NCI-H2227 (cell line): ENCODE results near the gene ATP11A.
A peak's percentile ranks its signal among the peaks of the same experiment; 100 is the strongest.
"Not testable (repeated sequence)": the region's sequence is repeated elsewhere in the genome, so short reads cannot be mapped to it uniquely, and the experiment has no call there.

Experiments
- DNase-seq: peaks from one replicate; lab custom pipeline; 2025; ENCODE audit not compliant: unreplicated experiment; lab: John Stamatoyannopoulos, UW

Gene ATP11A

GRCh38 chr13:112709316-112709715, 19.5 kb downstream of the ATP11A start:
- DNase-seq, result not testable (repeated sequence)

GRCh38 chr13:112709825-112710783, 20.3 kb downstream of the ATP11A start:
- DNase-seq, result no peak

- no peak for DNase-seq
Observed at GRCh38 chr13:112710855-112711527, 21.2 kb downstream of the ATP11A start.

- DNase-seq, result peak; percentile 54
Observed at GRCh38 chr13:112711528-112712265, 21.9 kb downstream of the ATP11A start.

GRCh38 chr13:112712451-112713207, 22.8 kb downstream of the ATP11A start:
- DNase-seq, result no peak

- no peak for DNase-seq
Observed at GRCh38 chr13:112713517-112714253, 23.8 kb downstream of the ATP11A start.

- DNase-seq, result no peak
Observed at GRCh38 chr13:112714376-112715174, 24.7 kb downstream of the ATP11A start.

- no peak for DNase-seq
Observed at GRCh38 chr13:112715210-112715609, 25.4 kb downstream of the ATP11A start.

GRCh38 chr13:112715715-112716460, 26.1 kb downstream of the ATP11A start:
- no peak for DNase-seq

- DNase-seq, result no peak
Observed at GRCh38 chr13:112716461-112716820, 26.6 kb downstream of the ATP11A start.

- DNase-seq, result no peak
Observed at GRCh38 chr13:112716841-112717520, 27.1 kb downstream of the ATP11A start.

- DNase-seq, result no peak
Observed at GRCh38 chr13:112718318-112718717, 28.5 kb downstream of the ATP11A start.

GRCh38 chr13:112719016-112719415, 29.2 kb downstream of the ATP11A start:
- DNase-seq, result no peak

- DNase-seq, result no peak
Observed at GRCh38 chr13:112719556-112719955, 29.7 kb downstream of the ATP11A start.

- no peak for DNase-seq
Observed at GRCh38 chr13:112720251-112720650, 30.4 kb downstream of the ATP11A start.

GRCh38 chr13:112720814-112721197, 31.0 kb downstream of the ATP11A start:
- no peak for DNase-seq

GRCh38 chr13:112721198-112722104, 31.6 kb downstream of the ATP11A start:
- no peak for DNase-seq
